GM13977 (cell line): ENCODE data around the gene DARS2.

Experiments used
- DNase-seq: peaks from one replicate; pipeline ENCODE4 v3.0.0; 2012; ENCODE audit warnings: low spot score
- in situ Hi-C: fragments of 300-500 bp; cut with MboI; formaldehyde crosslinking; loops from one replicate; pipeline ENCODE4 v1.12.0; 2022; ENCODE audit warnings: low sequenced_read_pairs, low pct_unique_long_range_greater_than_20kb, mixed read lengths, inconsistent platforms; ENCODE audit not compliant: unreplicated experiment
- TF ChIP-seq, protein P1 (sequence below): IDR thresholded peaks from 2 replicates; pipeline ENCODE4 v1.5.1; 2012; ENCODE audit warnings: mild to moderate bottlenecking, control low read depth; ENCODE audit not compliant: insufficient read depth; ENCODE audit errors: extremely low read depth, missing control alignments

DARS2 gene

DNA sequence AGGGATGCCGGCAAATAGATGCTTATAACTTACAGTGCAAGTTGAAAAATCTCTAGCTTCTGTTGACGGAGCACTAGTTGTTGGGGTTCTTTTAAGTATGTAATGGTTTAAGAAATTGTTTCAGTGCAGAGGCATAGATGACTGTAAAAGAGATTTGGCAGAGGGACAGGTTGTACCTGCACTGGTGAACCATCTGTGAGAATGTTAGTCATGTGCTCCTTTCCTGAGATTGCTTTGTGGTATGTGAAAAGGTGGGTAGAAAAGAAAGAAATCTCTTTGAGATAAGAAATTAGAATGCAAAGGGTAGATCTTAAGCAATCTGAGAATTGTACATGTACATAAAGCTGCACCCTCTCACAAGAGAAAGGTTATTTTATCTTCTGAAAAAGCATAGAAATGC lies 63.2 kb downstream of the DARS2 start:
- in situ Hi-C loops = no loop called here
- DNase-seq = no peak
- TF ChIP-seq, protein P1, sequence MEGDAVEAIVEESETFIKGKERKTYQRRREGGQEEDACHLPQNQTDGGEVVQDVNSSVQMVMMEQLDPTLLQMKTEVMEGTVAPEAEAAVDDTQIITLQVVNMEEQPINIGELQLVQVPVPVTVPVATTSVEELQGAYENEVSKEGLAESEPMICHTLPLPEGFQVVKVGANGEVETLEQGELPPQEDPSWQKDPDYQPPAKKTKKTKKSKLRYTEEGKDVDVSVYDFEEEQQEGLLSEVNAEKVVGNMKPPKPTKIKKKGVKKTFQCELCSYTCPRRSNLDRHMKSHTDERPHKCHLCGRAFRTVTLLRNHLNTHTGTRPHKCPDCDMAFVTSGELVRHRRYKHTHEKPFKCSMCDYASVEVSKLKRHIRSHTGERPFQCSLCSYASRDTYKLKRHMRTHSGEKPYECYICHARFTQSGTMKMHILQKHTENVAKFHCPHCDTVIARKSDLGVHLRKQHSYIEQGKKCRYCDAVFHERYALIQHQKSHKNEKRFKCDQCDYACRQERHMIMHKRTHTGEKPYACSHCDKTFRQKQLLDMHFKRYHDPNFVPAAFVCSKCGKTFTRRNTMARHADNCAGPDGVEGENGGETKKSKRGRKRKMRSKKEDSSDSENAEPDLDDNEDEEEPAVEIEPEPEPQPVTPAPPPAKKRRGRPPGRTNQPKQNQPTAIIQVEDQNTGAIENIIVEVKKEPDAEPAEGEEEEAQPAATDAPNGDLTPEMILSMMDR = no peak

DNA sequence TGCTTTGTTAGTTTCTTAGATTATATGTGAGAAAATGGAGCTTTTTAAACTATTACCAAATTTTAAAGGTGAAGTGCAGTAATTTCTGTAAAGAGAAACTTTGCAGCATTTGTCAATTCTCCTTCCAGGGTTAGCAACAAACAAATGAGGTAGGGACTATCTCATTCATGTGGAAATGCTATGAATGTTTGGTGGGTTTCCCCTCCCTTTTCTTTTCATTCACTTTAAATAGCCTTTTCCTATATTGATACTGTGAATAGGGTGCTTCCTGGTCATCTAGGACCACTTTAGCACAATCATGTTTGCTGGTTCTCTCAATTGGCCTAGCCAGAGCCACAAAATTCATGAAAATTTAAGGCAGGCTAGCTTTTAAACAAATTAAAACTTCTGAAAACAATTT lies 64.3 kb downstream of the DARS2 start:
- TF ChIP-seq, protein P1 = no peak
- in situ Hi-C loops = no loop called here

DNA sequence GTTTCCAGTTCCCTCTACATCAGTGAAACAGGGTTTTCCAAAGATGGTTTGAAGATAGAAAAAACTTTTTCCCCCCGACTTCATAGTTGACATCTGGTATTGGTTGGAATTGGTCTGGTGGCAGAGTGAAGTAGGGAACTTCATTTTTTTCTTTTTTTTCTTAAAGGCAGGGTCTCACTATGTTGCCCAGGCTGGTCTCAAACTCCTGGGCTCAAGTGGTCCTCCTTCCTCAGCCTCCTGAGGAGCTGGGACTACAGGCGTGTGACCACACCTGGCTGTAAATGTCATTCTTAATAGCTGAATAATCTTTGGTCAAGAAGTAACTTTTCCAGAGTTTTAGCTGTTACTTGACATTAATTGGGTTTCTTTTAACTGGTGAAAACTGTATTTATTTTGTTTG lies 65.4 kb downstream of the DARS2 start:
- in situ Hi-C loops = no loop called here
- TF ChIP-seq, protein P1 = no peak
- no peak for DNase-seq

More for the DNA sequence above, 64.3 kb downstream of the DARS2 start:
- DNase-seq = no peak

DNA sequence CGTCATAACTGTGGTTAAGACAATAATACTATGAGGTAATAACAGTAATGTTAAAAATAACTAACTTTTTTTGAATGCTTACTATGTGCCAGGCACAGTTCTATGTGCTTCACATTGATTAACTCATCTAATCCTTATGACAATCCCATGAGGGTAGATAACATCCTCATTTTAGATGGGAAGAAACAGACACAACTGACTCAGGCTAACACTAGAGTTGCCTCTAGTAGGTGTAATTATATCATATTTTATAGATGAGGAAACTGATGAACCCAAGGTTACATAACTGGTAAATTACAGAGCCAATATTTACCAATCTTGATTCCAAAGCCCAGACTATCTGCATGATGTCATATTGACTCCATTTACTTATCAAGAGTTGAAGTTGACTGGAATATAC lies 69.1 kb downstream of the DARS2 start:
- no peak for DNase-seq
- TF ChIP-seq, protein P1 = no peak
- in situ Hi-C loops = no loop called here

DNA sequence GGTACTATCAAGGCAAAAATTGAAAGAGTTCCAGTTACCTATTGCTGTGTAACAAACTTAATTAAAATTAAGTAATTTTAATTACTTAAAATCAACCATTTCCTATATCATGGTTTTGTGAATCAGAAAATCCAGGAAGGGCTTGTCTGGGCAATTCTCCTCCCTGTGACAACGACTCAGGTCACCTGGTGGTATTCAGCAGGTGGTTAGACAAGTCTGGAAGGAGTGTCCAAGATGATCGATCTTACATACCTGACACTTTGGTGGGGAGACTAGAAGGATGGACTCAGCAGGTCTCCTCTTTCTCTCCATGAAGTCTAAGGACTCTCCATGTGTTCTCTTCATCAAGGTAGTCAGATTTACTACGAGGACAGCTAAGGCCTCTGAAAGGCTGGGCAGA lies 69.7 kb downstream of the DARS2 start:
- in situ Hi-C loops = no loop called here
- no peak for DNase-seq
- TF ChIP-seq, protein P1 = no peak

DNA sequence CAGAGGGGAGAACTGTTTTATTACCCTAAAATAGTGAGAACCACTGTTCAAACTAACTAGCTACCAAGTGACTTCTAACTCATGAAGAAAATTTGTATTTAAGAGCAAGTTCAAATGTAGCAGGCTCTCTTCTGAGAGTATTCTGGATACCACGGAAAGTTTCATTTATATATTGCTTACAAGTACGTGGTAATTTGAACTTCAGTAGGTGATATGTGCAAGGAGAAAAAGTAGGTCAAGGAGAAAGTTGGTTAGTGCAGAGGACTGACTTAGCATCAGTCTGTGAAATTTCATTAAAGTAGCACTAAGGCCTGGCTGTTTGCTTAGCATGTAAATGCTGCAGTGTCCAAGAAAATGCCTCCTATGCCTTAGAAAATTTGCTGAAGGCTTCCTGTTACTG lies 76.0 kb downstream of the DARS2 start:
- no peak for DNase-seq
- TF ChIP-seq, protein P1 = no peak
- in situ Hi-C loops = no loop called here

DNA sequence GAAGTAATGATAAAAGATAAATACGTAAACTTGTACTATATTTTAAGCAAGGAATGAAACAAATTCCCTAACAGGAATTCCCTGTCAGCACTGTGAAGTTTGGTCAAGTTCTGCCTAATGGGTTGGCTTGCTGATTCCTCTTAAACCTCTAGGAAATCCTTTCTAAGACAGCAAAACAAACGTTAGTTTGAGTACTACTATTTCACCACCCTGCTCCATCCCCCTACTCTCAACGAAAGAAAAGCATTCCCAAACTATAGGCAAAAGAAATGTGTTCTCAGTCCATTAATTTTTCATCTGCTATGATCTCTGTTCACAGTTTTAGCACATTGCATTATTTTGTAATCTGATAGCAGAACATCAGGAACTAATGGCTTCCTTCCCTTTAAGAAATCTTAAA lies 76.5 kb downstream of the DARS2 start:
- no peak for DNase-seq
- in situ Hi-C loops = no loop called here
- TF ChIP-seq, protein P1 = no peak
